HEK293 (cell line): Measurements from ENCODE around the gene MYH11.

Source experiments
- CTCF ChIA-PET: fragments of 350-600 bp; formaldehyde crosslinking; extraction: SDS; loops from one replicate; lab custom pipeline; 2021; ENCODE audit warnings: antibody characterized with exemption; lab: Yijun Ruan, JAX
- POLR2A ChIA-PET: fragments of 300-600 bp; formaldehyde crosslinking; extraction: SDS; loops from one replicate; lab custom pipeline; 2020; ENCODE audit warnings: antibody characterized with exemption, inconsistent platforms; lab: Yijun Ruan, JAX
- H3K27ac ChIP-seq: fragments of 200-500 bp; sonication (Bioruptor generic); 2 replicates; pipeline ENCODE4 v1.5.1; 2014; ENCODE audit warnings: low read depth, low read length, control low read depth, inconsistent platforms; ENCODE audit errors: extremely low read depth
- H3K36me3 ChIP-seq, 2 experiments: fragments of 200-500 bp in 1 of 2; sonication (Bioruptor generic) in 1 of 2; 1 replicate in 1 of 2; 2 replicates in 1 of 2; pipeline ENCODE4 v1.5.1; 2014 to 2017; ENCODE audit warnings: inconsistent platforms in 2 of 2, low read length in 2 of 2; ENCODE audit not compliant: control insufficient read depth in 2 of 2, insufficient read depth in 1 of 2
- H3K4me1 ChIP-seq: fragments of 200-500 bp; sonication (Bioruptor generic); 2 replicates; pipeline ENCODE4 v1.5.1; 2014; ENCODE audit warnings: mild to moderate bottlenecking, low read length, inconsistent platforms; ENCODE audit not compliant: control insufficient read depth, insufficient read depth
- H3K4me3 ChIP-seq: 2 replicates; pipeline ENCODE4 v1.5.1; 2011; ENCODE audit warnings: low read depth, mild to moderate bottlenecking, control low read depth, low read length, moderate library complexity
- H3K9me3 ChIP-seq: fragments of 200-500 bp; sonication (Bioruptor generic); 2 replicates; pipeline ENCODE4 v1.5.1; 2014; ENCODE audit warnings: low read depth, low read length, inconsistent platforms; ENCODE audit not compliant: control insufficient read depth, insufficient read depth
- BCL11A ChIP-seq: fragments of 450-650 bp; formaldehyde crosslinking; IDR thresholded peaks from 2 replicates; pipeline ENCODE4 v1.5.1; 2016; ENCODE audit warnings: low read depth, missing biosample characterization, missing genetic modification characterization
- KLF9 ChIP-seq: fragments of 450-650 bp; formaldehyde crosslinking; IDR thresholded peaks from 2 replicates; pipeline ENCODE4 v1.5.1; 2016; ENCODE audit warnings: missing biosample characterization, missing genetic modification characterization, low read depth
- YY2 ChIP-seq: fragments of 450-650 bp; formaldehyde crosslinking; IDR thresholded peaks from 2 replicates; pipeline ENCODE4 v1.5.1; 2016; ENCODE audit warnings: missing biosample characterization, missing genetic modification characterization
- ZNF155 ChIP-seq: fragments of 450-650 bp; formaldehyde crosslinking; IDR thresholded peaks from 2 replicates; pipeline ENCODE4 v1.5.1; 2016; ENCODE audit warnings: missing biosample characterization, missing genetic modification characterization
- ZNF223 ChIP-seq: fragments of 450-650 bp; formaldehyde crosslinking; IDR thresholded peaks from 2 replicates; pipeline ENCODE4 v1.5.1; 2016; ENCODE audit warnings: missing biosample characterization, missing genetic modification characterization
- ZNF350 ChIP-seq: fragments of 450-650 bp; formaldehyde crosslinking; IDR thresholded peaks from 2 replicates; pipeline ENCODE4 v1.5.0; 2017; ENCODE audit warnings: missing biosample characterization, mild to moderate bottlenecking, missing genetic modification characterization
- ZNF391 ChIP-seq: fragments of 450-650 bp; formaldehyde crosslinking; IDR thresholded peaks from 2 replicates; pipeline ENCODE4 v1.5.1; 2016; ENCODE audit warnings: low read depth, missing biosample characterization, missing genetic modification characterization, borderline replicate concordance
- ZNF510 ChIP-seq: fragments of 450-650 bp; formaldehyde crosslinking; IDR thresholded peaks from 2 replicates; pipeline ENCODE4 v1.5.1; 2018; ENCODE audit warnings: mild to moderate bottlenecking, missing genetic modification characterization, missing biosample characterization; ENCODE audit not compliant: insufficient replicate concordance
- ZNF530 ChIP-seq: fragments of 450-650 bp; formaldehyde crosslinking; IDR thresholded peaks from 2 replicates; pipeline ENCODE4 v1.5.1; 2016; ENCODE audit warnings: low read depth, missing biosample characterization, missing genetic modification characterization
- ZNF558 ChIP-seq: fragments of 450-650 bp; formaldehyde crosslinking; IDR thresholded peaks from 2 replicates; pipeline ENCODE4 v1.5.1; 2016; ENCODE audit warnings: missing biosample characterization, missing genetic modification characterization
- ZNF629 ChIP-seq: fragments of 450-650 bp; formaldehyde crosslinking; IDR thresholded peaks from 2 replicates; pipeline ENCODE4 v1.5.1; 2017; ENCODE audit warnings: missing biosample characterization, missing genetic modification characterization
- ZNF701 ChIP-seq: fragments of 450-650 bp; formaldehyde crosslinking; IDR thresholded peaks from 2 replicates; pipeline ENCODE4 v1.5.1; 2016; ENCODE audit warnings: missing biosample characterization, missing genetic modification characterization
- ZNF768 ChIP-seq: fragments of 450-650 bp; formaldehyde crosslinking; IDR thresholded peaks from 2 replicates; pipeline ENCODE4 v1.5.1; 2018; ENCODE audit warnings: missing biosample characterization, mild to moderate bottlenecking, missing genetic modification characterization
- ZNF776 ChIP-seq: fragments of 450-650 bp; formaldehyde crosslinking; IDR thresholded peaks from 2 replicates; pipeline ENCODE4 v1.5.0; 2017; ENCODE audit warnings: missing biosample characterization, missing genetic modification characterization, borderline replicate concordance
- TF ChIP-seq, protein P1 (sequence below): fragments of 450-650 bp; formaldehyde crosslinking; IDR thresholded peaks from 2 replicates; pipeline ENCODE4 v1.5.1; 2016; ENCODE audit warnings: missing biosample characterization, missing genetic modification characterization
- TF ChIP-seq, protein P2 (sequence below): fragments of 450-650 bp; formaldehyde crosslinking; IDR thresholded peaks from 2 replicates; pipeline ENCODE4 v1.5.1; 2017; ENCODE audit warnings: missing biosample characterization, missing genetic modification characterization
- TF ChIP-seq, protein P3 (sequence below): fragments of 450-650 bp; formaldehyde crosslinking; IDR thresholded peaks from 2 replicates; pipeline ENCODE4 v1.5.1; 2016; ENCODE audit warnings: missing biosample characterization, missing genetic modification characterization
- TF ChIP-seq, protein P4 (sequence below): fragments of 450-650 bp; formaldehyde crosslinking; IDR thresholded peaks from 2 replicates; pipeline ENCODE4 v1.5.1; 2016; ENCODE audit warnings: missing biosample characterization, missing genetic modification characterization
- TF ChIP-seq, protein P5 (sequence below): fragments of 450-650 bp; IDR thresholded peaks from 2 replicates; pipeline ENCODE4 v1.5.1; 2018; ENCODE audit warnings: missing biosample characterization, missing genetic modification characterization

Gene MYH11

DNA sequence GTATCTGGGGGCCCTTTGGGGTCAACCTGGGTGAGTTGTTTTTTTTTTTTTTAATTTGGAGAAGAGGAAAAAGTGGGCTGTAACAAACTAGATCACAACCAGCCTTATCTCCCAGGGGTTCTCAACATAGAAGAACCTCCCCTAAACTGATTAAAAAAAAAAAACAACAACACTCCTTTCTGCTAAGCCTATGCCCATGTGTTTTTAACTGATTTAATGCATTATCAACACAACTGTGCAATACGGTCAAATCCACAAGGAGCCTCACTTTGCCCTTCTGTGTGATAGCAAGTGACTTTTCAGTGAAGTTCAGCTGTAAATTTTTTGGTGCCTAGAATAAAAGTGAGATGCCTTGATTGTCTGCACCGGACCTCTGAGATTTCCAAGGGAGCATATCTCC lies 646 bp downstream of the MYH11 start:
- Histone ChIP-seq H3K4me3 (no peak overlapping the region), H3K9me3 (no peaks in the 10 kb centered on the region), H3K4me1 (0 out of 2 replicates have a peak, but pooled peaks cover 2% of the 10 kb centered on the region), H3K36me3 (no peaks in the 10 kb centered on the region)
- CTCF ChIA-PET = no interaction called here
- POLR2A ChIA-PET = no interaction called here
- TF ChIP-seq, protein P1, sequence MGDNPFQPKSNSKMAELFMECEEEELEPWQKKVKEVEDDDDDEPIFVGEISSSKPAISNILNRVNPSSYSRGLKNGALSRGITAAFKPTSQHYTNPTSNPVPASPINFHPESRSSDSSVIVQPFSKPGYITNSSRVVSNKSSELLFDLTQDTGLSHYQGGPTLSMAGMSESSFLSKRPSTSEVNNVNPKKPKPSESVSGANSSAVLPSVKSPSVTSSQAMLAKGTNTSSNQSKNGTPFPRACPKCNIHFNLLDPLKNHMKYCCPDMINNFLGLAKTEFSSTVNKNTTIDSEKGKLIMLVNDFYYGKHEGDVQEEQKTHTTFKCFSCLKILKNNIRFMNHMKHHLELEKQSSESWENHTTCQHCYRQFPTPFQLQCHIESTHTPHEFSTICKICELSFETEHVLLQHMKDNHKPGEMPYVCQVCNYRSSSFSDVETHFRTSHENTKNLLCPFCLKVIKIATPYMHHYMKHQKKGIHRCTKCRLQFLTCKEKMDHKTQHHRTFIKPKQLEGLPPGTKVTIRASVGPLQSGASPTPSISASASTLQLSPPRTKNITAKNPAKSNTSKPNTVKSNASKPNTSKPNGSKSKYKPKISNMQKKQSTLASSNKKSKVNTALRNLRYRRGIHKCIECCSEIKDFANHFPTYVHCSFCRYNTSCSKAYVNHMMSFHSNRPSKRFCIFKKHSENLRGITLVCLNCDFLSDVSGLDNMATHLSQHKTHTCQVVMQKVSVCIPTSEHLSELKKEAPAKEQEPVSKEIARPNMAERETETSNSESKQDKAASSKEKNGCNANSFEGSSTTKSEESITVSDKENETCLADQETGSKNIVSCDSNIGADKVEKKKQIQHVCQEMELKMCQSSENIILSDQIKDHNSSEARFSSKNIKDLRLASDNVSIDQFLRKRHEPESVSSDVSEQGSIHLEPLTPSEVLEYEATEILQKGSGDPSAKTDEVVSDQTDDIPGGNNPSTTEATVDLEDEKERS (tag by site-specific recombination) = no peak
- no peak for TF ChIP-seq ZNF510 (tag by site-specific recombination)
- TF ChIP-seq, protein P2, sequence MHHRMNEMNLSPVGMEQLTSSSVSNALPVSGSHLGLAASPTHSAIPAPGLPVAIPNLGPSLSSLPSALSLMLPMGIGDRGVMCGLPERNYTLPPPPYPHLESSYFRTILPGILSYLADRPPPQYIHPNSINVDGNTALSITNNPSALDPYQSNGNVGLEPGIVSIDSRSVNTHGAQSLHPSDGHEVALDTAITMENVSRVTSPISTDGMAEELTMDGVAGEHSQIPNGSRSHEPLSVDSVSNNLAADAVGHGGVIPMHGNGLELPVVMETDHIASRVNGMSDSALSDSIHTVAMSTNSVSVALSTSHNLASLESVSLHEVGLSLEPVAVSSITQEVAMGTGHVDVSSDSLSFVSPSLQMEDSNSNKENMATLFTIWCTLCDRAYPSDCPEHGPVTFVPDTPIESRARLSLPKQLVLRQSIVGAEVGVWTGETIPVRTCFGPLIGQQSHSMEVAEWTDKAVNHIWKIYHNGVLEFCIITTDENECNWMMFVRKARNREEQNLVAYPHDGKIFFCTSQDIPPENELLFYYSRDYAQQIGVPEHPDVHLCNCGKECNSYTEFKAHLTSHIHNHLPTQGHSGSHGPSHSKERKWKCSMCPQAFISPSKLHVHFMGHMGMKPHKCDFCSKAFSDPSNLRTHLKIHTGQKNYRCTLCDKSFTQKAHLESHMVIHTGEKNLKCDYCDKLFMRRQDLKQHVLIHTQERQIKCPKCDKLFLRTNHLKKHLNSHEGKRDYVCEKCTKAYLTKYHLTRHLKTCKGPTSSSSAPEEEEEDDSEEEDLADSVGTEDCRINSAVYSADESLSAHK (tag by site-specific recombination) = no peak
- no peak for TF ChIP-seq YY2 (tag by site-specific recombination)
- TF ChIP-seq, protein P3, sequence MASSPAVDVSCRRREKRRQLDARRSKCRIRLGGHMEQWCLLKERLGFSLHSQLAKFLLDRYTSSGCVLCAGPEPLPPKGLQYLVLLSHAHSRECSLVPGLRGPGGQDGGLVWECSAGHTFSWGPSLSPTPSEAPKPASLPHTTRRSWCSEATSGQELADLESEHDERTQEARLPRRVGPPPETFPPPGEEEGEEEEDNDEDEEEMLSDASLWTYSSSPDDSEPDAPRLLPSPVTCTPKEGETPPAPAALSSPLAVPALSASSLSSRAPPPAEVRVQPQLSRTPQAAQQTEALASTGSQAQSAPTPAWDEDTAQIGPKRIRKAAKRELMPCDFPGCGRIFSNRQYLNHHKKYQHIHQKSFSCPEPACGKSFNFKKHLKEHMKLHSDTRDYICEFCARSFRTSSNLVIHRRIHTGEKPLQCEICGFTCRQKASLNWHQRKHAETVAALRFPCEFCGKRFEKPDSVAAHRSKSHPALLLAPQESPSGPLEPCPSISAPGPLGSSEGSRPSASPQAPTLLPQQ = no peak
- TF ChIP-seq ZNF223 (tag by site-specific recombination) = no peak
- TF ChIP-seq, protein P4, sequence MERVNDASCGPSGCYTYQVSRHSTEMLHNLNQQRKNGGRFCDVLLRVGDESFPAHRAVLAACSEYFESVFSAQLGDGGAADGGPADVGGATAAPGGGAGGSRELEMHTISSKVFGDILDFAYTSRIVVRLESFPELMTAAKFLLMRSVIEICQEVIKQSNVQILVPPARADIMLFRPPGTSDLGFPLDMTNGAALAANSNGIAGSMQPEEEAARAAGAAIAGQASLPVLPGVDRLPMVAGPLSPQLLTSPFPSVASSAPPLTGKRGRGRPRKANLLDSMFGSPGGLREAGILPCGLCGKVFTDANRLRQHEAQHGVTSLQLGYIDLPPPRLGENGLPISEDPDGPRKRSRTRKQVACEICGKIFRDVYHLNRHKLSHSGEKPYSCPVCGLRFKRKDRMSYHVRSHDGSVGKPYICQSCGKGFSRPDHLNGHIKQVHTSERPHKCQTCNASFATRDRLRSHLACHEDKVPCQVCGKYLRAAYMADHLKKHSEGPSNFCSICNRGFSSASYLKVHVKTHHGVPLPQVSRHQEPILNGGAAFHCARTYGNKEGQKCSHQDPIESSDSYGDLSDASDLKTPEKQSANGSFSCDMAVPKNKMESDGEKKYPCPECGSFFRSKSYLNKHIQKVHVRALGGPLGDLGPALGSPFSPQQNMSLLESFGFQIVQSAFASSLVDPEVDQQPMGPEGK (tag by site-specific recombination) = no peak
- TF ChIP-seq, protein P5, sequence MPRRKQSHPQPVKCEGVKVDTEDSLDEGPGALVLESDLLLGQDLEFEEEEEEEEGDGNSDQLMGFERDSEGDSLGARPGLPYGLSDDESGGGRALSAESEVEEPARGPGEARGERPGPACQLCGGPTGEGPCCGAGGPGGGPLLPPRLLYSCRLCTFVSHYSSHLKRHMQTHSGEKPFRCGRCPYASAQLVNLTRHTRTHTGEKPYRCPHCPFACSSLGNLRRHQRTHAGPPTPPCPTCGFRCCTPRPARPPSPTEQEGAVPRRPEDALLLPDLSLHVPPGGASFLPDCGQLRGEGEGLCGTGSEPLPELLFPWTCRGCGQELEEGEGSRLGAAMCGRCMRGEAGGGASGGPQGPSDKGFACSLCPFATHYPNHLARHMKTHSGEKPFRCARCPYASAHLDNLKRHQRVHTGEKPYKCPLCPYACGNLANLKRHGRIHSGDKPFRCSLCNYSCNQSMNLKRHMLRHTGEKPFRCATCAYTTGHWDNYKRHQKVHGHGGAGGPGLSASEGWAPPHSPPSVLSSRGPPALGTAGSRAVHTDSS (tag by site-specific recombination) = no peak
- TF ChIP-seq KLF9 = no peak
- no peak for TF ChIP-seq ZNF155 (tag by site-specific recombination)
- no peak for TF ChIP-seq ZNF701 (tag by site-specific recombination)
- no peak for TF ChIP-seq ZNF530
- TF ChIP-seq ZNF350 (tag by site-specific recombination) = no peak
- TF ChIP-seq ZNF629 = no peak
- no peak for TF ChIP-seq ZNF768
- no peak for TF ChIP-seq ZNF391 (tag by site-specific recombination)
- no peak for TF ChIP-seq ZNF776 (tag by site-specific recombination)
- no peak for TF ChIP-seq BCL11A (tag by site-specific recombination)
- no peak for TF ChIP-seq ZNF558 (tag by site-specific recombination)
- TF ChIP-seq, all 188 proteins: peak for 0
- no peak overlapping the region for H3K27ac ChIP-seq
